CD4-positive, alpha-beta T cell treated with Interleukin-17A for 1 hour (primary cell): ENCODE data around the gene APOL5.
"Not testable (repeated sequence)": the region's sequence is repeated elsewhere in the genome, so short reads cannot be mapped to it uniquely, and the experiment has no call there.

Experiments used
- DNase-seq: peaks from one replicate; pipeline ENCODE4 v3.0.0-alpha.2; 2020

Gene APOL5, protein sequence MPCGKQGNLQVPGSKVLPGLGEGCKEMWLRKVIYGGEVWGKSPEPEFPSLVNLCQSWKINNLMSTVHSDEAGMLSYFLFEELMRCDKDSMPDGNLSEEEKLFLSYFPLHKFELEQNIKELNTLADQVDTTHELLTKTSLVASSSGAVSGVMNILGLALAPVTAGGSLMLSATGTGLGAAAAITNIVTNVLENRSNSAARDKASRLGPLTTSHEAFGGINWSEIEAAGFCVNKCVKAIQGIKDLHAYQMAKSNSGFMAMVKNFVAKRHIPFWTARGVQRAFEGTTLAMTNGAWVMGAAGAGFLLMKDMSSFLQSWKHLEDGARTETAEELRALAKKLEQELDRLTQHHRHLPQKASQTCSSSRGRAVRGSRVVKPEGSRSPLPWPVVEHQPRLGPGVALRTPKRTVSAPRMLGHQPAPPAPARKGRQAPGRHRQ

DNA sequence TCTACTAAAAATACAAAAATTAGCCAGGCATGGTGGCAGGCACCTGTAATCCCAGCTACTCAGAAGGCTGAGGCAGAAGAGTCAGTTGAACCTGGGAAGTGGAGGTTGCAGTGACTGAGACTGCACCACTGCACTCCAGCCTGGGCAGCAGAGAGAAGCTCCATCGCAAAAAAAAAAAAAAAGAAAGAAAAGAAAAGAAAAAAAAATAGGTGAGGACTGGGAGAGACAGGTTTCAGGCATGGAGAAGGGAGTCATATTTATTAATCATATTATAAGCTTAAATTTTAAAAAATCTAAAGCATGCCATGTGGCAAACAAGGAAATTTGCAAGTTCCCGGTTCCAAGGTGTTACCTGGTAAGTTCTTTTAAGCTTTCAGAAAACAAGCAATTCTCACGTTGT is at the start of gene APOL5:
APOL5 (plus strand) TSS at position 301 of the 400 bp plus-strand sequence; CDS start at position 301, 0 bp downstream.
- DNase-seq: no peak

DNA sequence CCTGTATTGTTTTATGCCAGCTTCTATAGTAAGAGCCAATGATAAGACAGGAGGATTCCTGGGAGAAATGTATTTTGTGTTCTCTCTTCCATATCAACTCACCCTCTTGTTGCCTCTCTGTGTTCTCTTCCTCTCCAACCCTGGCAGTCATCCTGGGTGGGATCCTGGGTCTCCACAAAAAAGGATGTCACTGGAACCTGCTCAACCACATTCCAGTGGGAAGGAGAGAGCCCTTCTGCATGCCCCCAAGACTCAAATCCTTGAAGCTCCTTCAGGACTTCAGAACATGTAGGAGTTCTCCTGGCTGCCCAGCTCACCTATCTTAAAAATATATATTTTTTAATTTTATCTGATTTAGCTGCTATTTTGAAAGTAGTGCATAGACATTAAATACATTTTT is 43.3 kb upstream of the APOL5 start:
- DNase-seq: no peak

DNA sequence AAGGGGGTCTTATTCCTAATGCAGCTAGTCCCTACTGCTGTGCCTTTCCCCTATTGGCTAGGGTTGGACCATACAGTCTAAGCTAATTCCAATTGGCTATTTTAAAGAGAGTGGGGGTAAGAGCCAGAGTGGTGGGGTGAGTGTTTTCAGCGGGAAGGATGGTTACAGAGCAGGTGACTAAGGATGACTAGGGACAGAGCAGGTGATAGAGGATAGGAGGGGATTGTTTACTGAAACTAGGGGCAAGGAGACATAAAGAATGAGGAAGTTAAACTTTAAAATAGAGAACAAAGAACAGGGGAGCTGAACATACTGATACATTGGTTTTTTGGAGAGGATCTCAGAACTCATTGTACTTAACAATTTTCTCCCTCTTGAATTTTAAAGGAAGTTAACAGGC is 41.6 kb upstream of the APOL5 start:
- DNase-seq: not testable (repeated sequence)

DNA sequence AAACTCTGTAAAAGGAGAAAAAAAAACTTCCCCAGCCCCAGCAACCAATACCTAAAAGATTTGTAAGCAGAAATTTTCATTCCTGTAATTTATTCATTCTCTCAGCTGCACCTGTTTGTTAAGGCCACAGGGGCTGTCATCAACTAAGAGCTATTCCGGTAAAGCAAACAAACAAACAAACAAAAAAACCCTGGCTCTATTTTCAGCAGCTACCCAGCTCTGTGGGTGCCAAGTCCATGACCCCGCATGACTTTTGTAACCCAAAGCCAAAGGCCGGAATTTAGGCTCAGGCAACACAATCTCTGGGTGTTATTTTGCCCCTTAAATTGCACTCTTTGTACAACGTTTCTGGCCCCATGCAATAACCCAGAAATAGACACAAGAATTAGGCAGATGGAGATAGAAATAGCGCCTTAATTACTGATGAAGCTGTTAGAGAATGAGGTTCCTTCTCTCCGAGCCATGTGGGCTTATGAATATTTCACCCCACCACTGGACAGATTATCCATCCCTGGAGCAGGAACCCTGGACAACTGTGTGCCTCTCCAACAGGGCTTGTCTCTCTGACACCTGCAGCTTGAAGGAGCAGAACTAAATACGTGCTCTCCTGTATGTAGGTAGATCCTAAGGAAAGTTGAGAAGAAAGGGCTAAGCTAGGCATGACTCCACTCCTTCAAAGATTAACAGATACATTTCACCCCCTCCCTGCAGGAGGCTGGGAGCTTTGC is 40.0 kb upstream of the APOL5 start:
- no peak for DNase-seq

DNA sequence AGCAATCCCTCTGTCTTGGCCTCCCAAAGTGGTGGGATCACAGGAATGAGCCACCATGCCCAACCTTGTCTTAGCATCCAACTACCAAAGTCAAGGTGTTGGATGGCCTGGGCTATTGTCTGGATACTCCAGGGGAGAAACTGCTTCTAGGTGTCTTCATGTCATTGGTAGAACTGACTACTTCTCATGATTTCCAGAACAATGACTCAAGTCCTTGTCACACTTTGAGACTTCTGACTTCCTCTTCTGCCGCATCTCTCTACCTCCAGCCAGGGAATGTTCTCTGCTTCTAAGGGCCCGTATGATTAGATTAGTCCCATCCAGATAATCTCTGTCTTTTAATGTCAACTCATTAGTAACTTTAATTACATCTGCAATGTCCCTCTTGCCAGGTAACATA is 38.8 kb upstream of the APOL5 start:
- DNase-seq: no peak

DNA sequence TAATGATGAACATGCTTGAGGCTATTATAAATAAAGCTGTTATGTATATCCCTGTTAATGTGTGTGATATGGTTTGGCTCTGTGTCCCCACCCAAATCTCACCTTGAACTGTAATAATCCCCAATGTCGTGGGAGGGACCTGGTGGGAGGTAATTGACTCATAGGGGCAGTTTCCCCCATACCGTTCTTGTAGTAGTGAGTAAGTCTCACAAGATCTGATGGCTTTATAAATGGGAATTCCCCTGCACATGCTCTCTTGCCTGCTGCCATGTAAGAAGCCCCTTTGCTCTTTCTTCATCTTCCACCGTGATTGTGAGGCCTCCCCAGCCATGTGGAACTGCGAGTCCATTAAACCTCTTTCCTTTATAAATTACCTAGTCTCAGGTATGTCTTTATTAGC is 38.2 kb upstream of the APOL5 start:
- DNase-seq: not testable (repeated sequence)

DNA sequence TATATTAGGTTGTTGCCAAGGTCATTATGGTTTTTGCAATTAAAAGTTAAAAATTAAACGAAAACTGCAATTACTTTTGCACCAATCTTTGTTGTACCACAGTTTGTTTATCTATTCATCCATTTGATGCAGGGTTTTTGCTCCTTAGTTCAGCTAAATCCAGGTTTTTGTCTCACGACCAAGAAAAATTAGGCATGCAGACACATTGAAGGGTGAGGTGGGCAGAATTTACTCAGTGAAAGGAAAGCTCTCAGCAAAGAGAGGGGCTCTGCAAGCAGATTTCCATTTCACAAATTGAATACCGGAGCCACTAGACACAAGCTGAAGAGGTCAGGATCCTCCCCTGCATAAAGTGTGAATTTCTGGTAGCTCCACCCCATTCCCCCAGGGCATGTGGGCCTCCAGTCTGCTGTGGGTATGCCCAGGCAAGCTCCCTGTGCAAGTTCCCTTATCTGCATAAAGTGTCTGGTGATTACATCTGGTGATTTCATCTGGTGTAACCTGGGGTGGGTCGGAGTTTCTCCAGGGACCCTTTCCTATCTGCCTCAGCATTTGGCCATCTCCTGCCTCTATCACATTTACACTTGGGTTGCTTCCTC is 36.1 kb upstream of the APOL5 start:
- no peak for DNase-seq

DNA sequence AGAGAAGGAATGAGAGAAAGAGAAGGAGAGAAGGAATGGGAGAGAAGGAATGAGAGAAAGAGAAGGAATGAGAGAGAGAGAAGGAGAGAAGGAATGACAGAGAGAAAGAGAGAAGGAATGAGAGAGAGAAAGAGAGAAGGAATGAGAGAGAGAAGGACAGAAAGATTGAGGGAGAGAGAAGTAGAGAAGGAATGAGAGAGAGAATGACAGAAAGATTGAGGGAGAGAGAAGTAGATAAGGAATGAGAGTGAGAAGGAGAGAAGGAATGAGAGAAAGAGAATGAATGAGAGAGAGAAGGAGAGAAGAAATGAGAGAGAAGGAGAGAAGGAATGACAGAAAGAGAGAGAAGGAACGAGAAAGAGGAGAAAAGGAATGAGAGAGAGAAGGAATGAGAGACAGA is 34.1 kb upstream of the APOL5 start:
- no peak for DNase-seq

DNA sequence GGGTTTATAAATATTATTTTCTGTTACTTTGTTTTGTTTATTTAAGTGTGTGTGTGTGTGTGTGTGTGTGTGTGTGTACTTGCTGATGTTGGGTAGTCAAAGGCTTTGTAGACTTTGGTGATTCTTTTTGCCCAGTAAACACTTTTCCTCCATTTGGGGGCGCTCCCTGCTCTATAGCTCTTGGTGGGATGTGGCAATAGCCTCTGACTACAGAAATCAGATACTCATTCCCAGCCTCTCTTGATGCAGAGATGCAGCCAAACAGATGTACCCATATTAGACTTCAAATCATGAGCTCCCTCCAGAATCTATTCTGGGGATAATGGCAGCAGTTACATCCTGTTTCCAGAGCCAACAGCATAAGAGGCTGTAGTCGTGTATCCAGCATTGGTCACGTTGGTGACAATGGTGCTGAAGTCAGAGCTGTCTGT is 33.4 kb upstream of the APOL5 start:
- DNase-seq: no peak

DNA sequence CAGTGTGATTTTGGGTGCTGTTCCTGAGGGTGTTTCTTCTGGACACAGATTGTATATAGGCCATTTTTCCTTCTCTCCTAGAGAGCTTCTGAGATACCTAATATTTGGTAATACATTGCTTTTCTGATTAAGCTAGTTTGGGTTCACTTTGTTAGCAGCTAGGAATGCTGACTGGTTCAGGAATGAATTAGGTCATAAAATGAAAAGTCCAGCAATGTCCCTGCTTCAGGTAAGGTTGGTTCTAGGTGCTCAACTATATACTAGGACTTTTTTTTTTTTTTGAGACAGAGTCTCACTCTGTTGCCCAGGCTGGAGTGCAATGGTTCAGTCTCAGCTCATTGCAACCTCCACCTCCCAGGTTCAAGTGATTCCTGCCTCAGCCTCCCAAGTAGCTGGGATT is 32.9 kb upstream of the APOL5 start:
- no peak for DNase-seq

DNA sequence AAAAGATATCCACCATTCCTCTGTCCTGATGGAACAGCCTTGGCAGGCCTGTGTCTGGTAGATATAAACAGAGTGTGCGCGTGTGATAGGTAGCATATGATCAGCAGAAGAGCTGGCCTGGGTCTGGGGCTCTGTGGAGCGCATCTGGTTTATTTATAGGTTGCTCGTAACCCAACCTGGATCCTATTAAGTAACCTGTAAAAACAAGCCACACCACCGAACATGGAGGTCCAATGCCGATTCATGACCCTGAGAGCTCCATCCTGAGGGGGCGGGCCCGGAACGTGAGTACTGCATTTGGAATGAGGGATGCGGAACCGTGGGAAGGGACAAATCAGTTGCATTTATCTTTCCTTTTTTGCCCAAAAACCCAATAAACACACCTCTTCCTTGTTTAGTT is 31.9 kb upstream of the APOL5 start:
- no peak for DNase-seq

DNA sequence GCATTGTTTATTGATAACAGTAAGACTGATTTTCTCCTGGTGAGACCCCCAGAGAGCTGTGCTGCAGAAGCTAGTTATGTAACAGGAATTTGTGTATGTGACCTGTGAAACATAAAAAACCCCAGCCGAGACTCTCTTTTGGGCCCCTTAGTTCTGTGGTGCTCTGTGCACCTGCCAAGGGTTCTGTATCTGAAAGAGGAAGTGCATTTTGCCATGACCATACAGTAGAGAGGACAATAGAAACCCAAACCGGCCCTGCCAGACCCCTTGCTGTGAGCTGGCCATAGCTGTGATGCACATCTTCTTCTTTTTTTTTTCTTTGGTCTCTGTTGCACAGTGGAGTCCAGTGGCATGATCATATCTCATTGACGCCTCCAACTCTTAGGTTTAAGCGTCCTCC is 31.4 kb upstream of the APOL5 start:
- no peak for DNase-seq

DNA sequence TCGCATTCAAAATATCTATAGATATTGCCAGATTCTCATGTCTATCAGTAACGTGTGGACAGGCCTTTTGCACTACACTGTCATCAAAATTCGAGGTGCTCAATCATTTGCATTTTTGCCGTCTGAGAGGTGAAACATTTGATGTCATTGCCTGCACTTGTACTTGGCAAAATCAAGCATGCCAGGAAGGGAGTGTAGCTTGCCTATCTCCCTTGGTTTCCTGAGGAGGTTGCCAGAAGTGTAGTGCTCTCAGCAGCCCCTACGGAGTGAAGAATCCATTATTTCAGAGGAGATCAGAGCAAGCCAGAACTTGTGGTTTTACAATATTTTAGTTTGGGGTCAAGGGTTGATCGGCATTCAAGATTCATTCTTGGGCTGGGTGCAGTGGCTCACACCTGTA is 30.2 kb upstream of the APOL5 start:
- no peak for DNase-seq

DNA sequence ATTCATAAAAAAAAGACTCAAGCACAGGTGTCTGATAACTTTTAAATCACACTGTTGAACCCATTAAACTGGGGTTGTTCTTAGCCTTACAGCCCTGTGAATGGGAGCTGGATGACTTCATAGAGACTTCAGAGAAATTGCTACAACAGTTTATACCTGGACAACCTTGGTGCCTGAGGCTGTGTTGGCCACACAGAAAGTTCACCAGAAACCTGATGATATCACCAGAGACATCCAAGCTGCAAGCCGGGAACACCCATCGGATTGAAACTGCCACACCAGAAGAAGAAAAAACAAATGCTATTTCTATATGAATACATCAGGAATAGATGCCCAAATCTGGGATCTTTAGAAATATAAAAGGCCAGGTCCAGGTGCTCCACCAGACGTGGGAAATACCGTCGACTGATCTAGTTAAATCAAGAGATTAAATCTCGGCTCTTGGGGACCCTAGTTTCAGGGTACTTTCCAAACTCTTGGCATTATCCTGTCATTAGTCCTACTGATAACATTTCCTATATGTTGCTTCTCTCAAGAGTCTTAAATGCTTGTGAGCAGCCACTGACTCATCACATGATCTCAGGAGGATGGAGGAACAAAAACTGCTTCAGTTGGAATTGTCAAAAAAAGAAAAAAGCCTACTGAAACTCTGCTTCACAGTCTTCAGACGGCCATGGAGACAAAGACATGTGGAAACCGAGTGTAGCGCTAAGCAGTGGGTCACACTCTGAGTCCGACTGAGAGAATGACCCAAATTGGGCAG is 28.6 kb upstream of the APOL5 start:
- no peak for DNase-seq

DNA sequence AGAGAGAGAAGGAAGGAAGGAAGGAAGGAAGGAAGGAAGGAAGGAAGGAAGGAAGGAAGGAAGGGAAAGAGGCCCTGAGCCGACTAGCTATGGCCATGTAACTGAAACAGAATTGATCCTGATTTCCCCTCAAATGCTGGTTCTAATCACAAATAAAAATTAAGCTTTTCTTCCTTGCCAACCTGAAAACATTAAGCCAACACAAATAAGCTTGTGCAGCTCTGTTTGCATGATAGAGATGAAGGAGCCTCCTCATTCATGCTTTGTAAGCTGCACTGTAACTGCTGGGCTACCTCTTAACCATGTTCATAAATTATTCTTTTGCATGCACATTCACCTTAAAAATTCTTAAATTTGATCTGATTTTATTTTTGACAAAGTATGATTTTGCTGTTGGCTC is 27.7 kb upstream of the APOL5 start:
- DNase-seq: no peak

DNA sequence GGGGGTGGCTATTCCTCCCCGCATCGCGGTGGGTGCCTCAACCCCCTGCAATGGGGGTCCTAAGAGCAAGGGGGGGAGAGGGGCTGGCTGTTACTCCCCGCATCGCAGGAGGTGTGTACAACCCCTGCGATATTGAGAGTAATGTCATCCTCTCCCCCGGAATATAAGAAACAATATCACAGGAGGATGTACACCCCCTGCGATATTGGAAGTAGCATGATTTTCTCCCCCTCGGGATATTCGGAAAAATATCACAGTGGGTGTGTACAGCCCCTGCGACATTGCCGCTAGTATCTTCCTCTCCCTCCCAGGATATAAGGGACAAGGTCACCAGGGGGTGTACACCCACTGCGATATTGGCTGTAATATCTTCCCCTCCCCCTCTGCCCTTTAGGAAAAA is 22.5 kb upstream of the APOL5 start:
- no peak for DNase-seq

DNA sequence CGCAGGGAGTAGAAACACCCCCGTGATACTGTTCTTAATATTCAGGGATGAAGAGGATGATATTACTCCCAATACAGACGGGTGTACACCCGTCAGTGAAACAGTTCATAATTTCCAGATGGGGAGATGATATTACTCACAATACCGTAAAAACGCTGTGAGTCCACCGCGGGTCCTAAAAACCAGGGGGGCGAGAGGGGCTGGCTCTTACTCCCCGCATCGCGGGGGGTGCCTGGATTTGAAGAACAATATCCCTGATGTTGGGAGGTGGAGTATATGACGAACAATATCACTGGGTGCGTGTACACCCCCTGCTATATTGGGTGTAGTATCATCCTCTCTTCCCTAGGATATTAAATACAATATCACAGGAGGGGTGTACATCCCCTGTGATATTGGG is 20.5 kb upstream of the APOL5 start:
- DNase-seq: no peak

DNA sequence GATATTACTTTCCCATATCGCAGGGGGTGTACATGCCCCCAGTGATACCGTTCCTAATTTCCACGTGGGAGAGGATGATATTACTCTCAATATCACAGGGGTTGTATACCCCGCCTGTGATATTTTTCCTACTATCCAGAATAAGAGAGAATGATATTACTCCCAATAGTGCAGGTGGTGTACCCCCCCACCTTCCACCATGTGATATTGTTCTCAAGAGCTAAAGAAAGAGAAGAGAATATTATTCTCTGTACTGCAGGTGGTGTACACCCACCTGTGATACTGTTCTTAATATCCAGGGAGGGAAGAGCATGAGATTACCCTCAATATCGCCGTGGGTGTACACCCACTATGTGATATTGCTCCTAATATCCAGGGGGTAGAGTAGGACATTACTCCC is 17.8 kb upstream of the APOL5 start:
- not testable (repeated sequence) for DNase-seq

DNA sequence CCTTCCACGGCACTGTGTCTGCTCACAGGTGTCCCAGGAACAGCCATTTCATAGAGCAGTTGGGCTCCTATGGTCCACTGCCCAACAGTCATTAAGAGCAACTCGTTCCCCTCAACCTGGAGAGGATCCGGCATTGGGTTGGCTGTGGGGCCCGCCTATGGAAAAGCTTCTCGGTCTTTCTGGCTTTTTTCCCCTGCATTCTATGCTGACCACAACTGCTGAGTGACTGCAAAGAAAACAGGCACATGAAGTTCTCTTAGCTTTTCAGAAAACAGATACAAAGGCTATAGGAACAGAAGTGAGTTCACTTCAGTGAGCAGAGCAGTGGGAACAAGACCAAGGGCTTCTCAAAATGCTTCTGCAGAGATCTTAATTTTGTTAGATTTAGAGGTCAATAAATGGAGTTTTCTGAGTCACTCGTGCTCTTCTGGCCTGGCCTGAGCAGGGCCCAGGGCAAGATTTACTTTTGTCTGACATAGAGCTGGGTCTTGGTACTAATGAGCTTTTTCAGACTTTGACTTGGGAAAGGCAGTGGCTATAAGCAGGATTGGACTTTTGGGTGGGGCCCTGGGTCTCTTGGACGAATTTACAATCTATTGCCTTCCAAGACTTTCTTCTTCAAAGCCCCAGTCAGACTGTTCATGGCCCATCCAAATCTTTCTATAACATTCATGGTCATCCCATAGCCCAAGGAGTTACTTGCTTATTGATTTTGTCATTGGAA is 13.6 kb upstream of the APOL5 start:
- DNase-seq: no peak

DNA sequence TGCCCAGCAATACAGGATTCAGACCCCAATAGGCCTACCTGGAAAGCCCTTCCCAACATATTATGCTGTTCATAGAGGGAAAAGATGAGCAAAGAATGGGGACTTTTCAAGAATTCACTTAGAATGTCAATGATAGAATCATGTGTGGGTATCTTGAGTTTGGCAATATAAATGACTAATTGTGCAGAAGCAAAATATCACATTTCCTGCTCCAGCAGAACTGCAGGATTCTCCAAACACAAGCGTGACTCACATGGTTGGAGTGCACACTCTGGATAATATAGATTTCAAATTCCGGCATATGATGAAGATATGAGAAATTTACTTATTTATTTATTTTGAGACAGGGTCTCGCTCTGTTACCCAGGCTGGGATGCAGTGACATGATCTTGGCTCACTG is 12.5 kb upstream of the APOL5 start:
- no peak for DNase-seq

DNA sequence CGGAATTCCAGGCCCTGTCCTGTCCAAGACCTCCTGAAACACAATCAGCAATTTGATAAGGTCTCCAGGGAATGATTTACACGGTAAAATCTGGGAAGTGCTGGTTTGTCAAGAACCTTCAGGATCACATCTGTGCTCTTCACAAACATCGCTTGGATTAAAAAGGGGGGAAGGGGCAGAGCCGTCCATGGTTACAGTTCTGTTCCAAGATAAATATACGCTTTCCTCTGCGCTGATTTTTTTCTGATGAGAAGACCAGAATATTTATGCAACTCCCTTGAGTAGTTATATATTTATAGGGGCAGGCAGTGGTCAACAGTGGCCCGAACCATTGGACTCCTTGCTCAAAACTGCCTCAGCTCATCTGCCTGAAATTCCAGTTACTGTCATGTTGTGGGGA is 9.2 kb upstream of the APOL5 start:
- no peak for DNase-seq

DNA sequence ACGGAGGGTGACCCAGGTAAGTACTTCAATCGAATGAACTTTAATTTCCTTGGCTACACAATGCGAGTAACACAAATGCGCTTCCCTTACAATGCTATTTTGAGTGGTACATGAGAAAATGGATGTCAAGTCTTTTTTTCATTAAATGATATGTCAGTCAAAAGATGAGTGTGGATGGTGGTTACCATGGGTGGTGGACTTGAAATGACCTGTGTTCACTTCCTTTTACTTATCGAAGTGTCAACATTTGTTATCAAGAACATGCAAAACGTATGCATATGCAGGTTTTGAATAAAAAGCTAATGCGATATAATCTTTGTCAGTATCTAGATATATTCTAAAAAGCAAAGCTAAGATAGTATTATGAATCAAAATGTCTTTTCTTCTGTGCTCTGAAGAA is 8.8 kb upstream of the APOL5 start:
- no peak for DNase-seq

DNA sequence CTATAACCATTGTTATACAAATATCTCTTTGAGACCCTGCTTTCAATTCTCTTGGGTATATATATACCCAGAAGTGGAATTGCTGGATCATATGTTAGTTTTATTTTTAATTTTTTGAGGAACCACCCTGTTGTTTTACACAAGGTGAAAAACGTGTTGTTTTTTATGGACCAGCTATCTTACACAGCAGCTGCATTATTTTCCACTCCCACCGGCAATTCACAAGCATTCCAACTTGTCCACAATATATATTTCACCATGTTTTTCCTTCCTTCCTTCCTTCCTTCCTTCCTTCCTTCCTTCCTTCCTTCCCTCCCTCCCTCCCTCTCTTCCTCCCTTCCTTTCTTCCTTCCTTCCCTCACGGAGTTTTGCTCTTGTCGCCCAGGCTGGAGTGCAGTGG is 6.3 kb upstream of the APOL5 start:
- DNase-seq: no peak
